HepG2 (cell line): ENCODE data around the gene TSPAN18. TPM values are rescaled to one million over a fixed set of nuclear protein-coding genes. Genes with fewer than 3 reads are reported as not detected.

Source experiments
- ATAC-seq: fragments of 200-7000 bp; cut with Tn5 transposase; 3 replicates; pipeline ENCODE4 v1.9.1; 2020; ENCODE audit warnings: mild to moderate bottlenecking, moderate library complexity
- BruUV-seq: library from RNA; stranded (reverse); fragments of 400-500 nt; replicated peaks from 2 replicates; lab custom pipeline; 2021; lab: Mats Ljungman, UMichigan
- CTCF ChIA-PET: fragments of 300-600 bp; formaldehyde crosslinking; extraction: SDS; loops from one replicate; lab custom pipeline; 2021; ENCODE audit warnings: low total read pairs, inconsistent platforms, low intra/inter-chr PET ratio; lab: Yijun Ruan, JAX
- POLR2A ChIA-PET: fragments of 350-600 bp; sonication (Branson Sonifier 250); formaldehyde crosslinking; loops from one replicate; lab custom pipeline; 2020; ENCODE audit warnings: antibody characterized with exemption, inconsistent platforms; lab: Yijun Ruan, JAX
- DNase-seq: peaks from one replicate; pipeline ENCODE4 v3.0.0-alpha.2; 2015; ENCODE audit warnings: low spot score
- FAIRE-seq: peaks from 3 replicates; lab custom pipeline; 2011; peaks lifted over from hg19 to GRCh38; lab: Jason Lieb, UNC
- H2AFZ ChIP-seq: one replicate; pipeline ENCODE4 v1.6.1; 2011; ENCODE audit warnings: low read length, inconsistent platforms
- H3K27ac ChIP-seq: fragments of 300-600 bp; 3 replicates; pipeline ENCODE4 v1.8.0; 2011; ENCODE audit warnings: mixed run types, mild to moderate bottlenecking, mixed read lengths, low read length, inconsistent platforms; ENCODE audit not compliant: insufficient read depth; ENCODE audit errors: extremely low read length
- H3K27me3 ChIP-seq, 2 experiments: fragments of 200-600 bp in 1 of 2; 2 replicates in 1 of 2; 3 replicates in 1 of 2; pipeline versions ENCODE4 v1.6.0 to v1.8.0; 2011; ENCODE audit warnings: low read length in 2 of 2, mild to moderate bottlenecking in 2 of 2, moderate library complexity in 2 of 2, inconsistent platforms in 1 of 2; ENCODE audit not compliant: insufficient read depth in 2 of 2, control insufficient read depth in 1 of 2
- H3K36me3 ChIP-seq, 2 experiments: fragments of 200-600 bp in 1 of 2; replicated peaks in 1 of 2; 2 replicates in 1 of 2; 3 replicates in 1 of 2; pipeline versions ENCODE4 v1.5.1 to v1.8.0; 2011; ENCODE audit warnings: low read length in 2 of 2, inconsistent platforms in 1 of 2; ENCODE audit not compliant: insufficient read depth in 2 of 2, control insufficient read depth in 1 of 2
- H3K4me1 ChIP-seq: 2 replicates; pipeline ENCODE4 v1.5.1; 2012; ENCODE audit warnings: low read length, inconsistent platforms; ENCODE audit not compliant: insufficient read depth
- H3K4me2 ChIP-seq: 2 replicates; pipeline ENCODE4 v1.6.0; 2011; ENCODE audit warnings: low read depth, low read length, inconsistent platforms
- H3K4me3 ChIP-seq, 3 experiments: fragments of 200-600 bp in 1 of 3; sonication (generic), shearing (Covaris generic) in 1 of 3; replicated peaks in 1 of 3; 2 replicates each; pipeline ENCODE4 v1.5.1; 2011 to 2016; ENCODE audit warnings: low read length in 3 of 3, inconsistent platforms in 2 of 3, low read depth in 2 of 3, mild to moderate bottlenecking in 2 of 3, control low read depth in 1 of 3, mixed read lengths in 1 of 3; ENCODE audit not compliant: insufficient read depth in 1 of 3
- H3K79me2 ChIP-seq: one replicate; pipeline ENCODE4 v1.6.1; 2011; ENCODE audit warnings: low read length, inconsistent platforms; ENCODE audit not compliant: insufficient read depth
- H3K9ac ChIP-seq: 2 replicates; pipeline ENCODE4 v1.6.0; 2011; ENCODE audit warnings: mild to moderate bottlenecking, low read depth, low read length, inconsistent platforms; ENCODE audit not compliant: insufficient read depth
- H3K9me3 ChIP-seq: 2 replicates; pipeline ENCODE4 v1.5.1; 2012; ENCODE audit warnings: mild to moderate bottlenecking, low read length
- H4K20me1 ChIP-seq: 2 replicates; pipeline ENCODE4 v1.6.0; 2011; ENCODE audit warnings: inconsistent platforms, mild to moderate bottlenecking, low read length, moderate library complexity; ENCODE audit not compliant: insufficient read depth
- FIP1L1 ChIP-seq: fragments of 200-400 bp; formaldehyde crosslinking; IDR thresholded peaks from 2 replicates; pipeline ENCODE4 v1.6.1; 2018; ENCODE audit warnings: low read depth, mild to moderate bottlenecking, low read length, moderate library complexity, borderline replicate concordance; ENCODE audit not compliant: insufficient read depth
- MAFF ChIP-seq: IDR thresholded peaks from 2 replicates; pipeline ENCODE4 v1.6.1; 2011; ENCODE audit warnings: low read depth, low read length, improper control_type of control experiment
- SRSF9 ChIP-seq: fragments of 200-400 bp; formaldehyde crosslinking; IDR thresholded peaks from 2 replicates; pipeline ENCODE4 v1.6.1; 2018; ENCODE audit warnings: borderline replicate concordance, mild to moderate bottlenecking, low read depth, low read length; ENCODE audit not compliant: insufficient read depth, poor library complexity, severe bottlenecking
- TAF1 ChIP-seq: sonication (generic); formaldehyde crosslinking; IDR thresholded peaks from 2 replicates; pipeline ENCODE4 v1.4.0; 2020; ENCODE audit warnings: missing genetic modification reagents
- ZNF251 ChIP-seq: sonication (generic); formaldehyde crosslinking; IDR thresholded peaks from 2 replicates; pipeline ENCODE4 v1.9.0; 2021; ENCODE audit warnings: mild to moderate bottlenecking, missing genetic modification reagents
- WGBS: methylation state at CpG from one replicate; pipeline ENCODE4 v1.1.6; 2017; ENCODE audit warnings: low lambda C conversion rate; 5-methylcytosine and 5-hydroxymethylcytosine counted together
- in situ Hi-C: cut with HindIII; loops from 2 replicates; pipeline ENCODE4 v1.10.0; 2017; ENCODE audit warnings: low pct_unique_long_range_greater_than_20kb; ENCODE audit not compliant: extremely low pct_ligation_motif_present
- intact Hi-C: fragments of 100-400 bp; cut with micrococcal nuclease; formaldehyde crosslinking; loops from one replicate; pipeline ENCODE4 v1.10.0; 2022; ENCODE audit not compliant: unreplicated experiment
- polyA plus RNA-seq, 8 experiments: library from polyadenylated mRNA; depleted of rRNA in 3 of 8; stranded (reverse) in 7 of 8; unstranded in 1 of 8; fragments of >200 nt; fragmentation: Illumina TruSeq in 4 of 8; extraction: Trizol in 4 of 8; gene quantifications; 2 replicates each; pipeline versions ENCODE4 v1.2.1 to v1.2.3, GENCODE V29; 2011 to 2016; ENCODE audit warnings: low read depth in 4 of 8, missing spikeins in 1 of 8, mixed read lengths in 1 of 8; ENCODE audit not compliant: insufficient read depth in 1 of 8
- total RNA-seq, 5 experiments: library from RNA; depleted of rRNA; stranded (reverse); fragments of >200 nt; fragmentation: Illumina TruSeq; extraction: Trizol; gene quantifications; 2 replicates each; pipeline ENCODE4 v1.2.3, GENCODE V29; 2016; ENCODE audit warnings: low read depth in 1 of 5
- TF ChIP-seq, protein P1 (sequence below): sonication (generic); formaldehyde crosslinking; IDR thresholded peaks from 2 replicates; pipeline ENCODE4 v1.4.0; 2020; ENCODE audit warnings: low read depth, missing genetic modification reagents
- TF ChIP-seq, protein P2 (sequence below): sonication (generic); formaldehyde crosslinking; IDR thresholded peaks from 2 replicates; pipeline ENCODE4 v1.8.0; 2022; ENCODE audit warnings: low read depth, missing genetic modification reagents
- TF ChIP-seq, protein P3 (sequence below): sonication (generic); formaldehyde crosslinking; IDR thresholded peaks from 2 replicates; pipeline ENCODE4 v1.9.0; 2021; ENCODE audit warnings: missing genetic modification reagents, mild to moderate bottlenecking, borderline replicate concordance
- TF ChIP-seq, protein P4 (sequence below): sonication (generic); formaldehyde crosslinking; IDR thresholded peaks from 2 replicates; pipeline ENCODE4 v1.5.1; 2020; ENCODE audit warnings: missing genetic modification reagents, mild to moderate bottlenecking, borderline replicate concordance
- TF ChIP-seq, protein P5 (sequence below): sonication (generic); formaldehyde crosslinking; IDR thresholded peaks from 2 replicates; pipeline ENCODE4 v1.4.0; 2020; ENCODE audit warnings: missing genetic modification reagents

TSPAN18 gene
- total and polyA plus RNA-seq, 2 of the 13 experiments (the other 11 are each of a cell fraction or from before 2014, with no cell fraction given): not detected

DNA sequence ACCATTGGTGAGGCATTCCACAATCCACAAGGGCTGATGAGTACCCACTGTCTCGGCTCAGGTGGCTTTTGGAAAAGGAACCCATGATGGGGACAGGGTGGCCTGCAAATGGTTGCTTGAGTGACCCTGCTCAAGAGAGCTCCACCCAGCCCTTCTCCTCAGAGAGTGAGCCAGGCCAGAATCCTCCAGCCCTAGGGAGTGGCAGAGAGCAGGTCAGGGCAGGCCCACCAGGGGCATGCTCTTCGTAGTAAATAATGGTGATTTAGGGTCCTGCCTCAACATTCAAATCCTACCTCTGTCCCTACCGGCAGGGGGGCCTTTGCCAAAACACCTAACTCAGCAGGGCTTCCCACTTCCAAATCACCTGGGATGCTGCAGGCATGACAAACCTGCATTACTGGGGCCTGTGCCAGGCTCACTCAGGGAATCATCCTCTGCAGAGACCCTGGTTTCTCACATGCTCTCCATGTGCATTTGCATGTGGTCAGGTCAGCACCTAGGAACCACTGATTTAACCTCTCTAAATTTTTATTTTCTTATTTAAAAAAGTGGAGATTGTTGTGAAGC, 241.3 kb downstream of the TSPAN18 start (continued):
- TF ChIP-seq, protein P1, sequence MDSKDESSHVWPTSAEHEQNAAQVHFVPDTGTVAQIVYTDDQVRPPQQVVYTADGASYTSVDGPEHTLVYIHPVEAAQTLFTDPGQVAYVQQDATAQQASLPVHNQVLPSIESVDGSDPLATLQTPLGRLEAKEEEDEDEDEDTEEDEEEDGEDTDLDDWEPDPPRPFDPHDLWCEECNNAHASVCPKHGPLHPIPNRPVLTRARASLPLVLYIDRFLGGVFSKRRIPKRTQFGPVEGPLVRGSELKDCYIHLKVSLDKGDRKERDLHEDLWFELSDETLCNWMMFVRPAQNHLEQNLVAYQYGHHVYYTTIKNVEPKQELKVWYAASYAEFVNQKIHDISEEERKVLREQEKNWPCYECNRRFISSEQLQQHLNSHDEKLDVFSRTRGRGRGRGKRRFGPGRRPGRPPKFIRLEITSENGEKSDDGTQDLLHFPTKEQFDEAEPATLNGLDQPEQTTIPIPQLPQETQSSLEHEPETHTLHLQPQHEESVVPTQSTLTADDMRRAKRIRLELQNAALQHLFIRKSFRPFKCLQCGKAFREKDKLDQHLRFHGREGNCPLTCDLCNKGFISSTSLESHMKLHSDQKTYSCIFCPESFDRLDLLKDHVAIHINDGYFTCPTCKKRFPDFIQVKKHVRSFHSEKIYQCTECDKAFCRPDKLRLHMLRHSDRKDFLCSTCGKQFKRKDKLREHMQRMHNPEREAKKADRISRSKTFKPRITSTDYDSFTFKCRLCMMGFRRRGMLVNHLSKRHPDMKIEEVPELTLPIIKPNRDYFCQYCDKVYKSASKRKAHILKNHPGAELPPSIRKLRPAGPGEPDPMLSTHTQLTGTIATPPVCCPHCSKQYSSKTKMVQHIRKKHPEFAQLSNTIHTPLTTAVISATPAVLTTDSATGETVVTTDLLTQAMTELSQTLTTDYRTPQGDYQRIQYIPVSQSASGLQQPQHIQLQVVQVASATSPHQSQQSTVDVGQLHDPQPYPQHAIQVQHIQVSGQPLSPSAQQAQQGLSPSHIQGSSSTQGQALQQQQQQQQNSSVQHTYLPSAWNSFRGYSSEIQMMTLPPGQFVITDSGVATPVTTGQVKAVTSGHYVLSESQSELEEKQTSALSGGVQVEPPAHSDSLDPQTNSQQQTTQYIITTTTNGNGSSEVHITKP: no peak
- TF ChIP-seq, protein P2, sequence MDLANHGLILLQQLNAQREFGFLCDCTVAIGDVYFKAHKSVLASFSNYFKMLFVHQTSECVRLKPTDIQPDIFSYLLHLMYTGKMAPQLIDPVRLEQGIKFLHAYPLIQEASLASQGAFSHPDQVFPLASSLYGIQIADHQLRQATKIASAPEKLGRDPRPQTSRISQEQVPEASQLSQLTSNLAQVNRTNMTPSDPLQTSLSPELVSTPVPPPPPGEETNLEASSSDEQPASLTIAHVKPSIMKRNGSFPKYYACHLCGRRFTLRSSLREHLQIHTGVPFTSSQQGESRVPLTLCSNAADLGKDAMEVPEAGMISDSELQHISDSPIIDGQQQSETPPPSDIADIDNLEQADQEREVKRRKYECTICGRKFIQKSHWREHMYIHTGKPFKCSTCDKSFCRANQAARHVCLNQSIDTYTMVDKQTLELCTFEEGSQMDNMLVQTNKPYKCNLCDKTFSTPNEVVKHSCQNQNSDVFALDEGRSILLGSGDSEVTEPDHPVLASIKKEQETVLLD (CRISPR knock-in tag): no peak
- TF ChIP-seq, protein P3, sequence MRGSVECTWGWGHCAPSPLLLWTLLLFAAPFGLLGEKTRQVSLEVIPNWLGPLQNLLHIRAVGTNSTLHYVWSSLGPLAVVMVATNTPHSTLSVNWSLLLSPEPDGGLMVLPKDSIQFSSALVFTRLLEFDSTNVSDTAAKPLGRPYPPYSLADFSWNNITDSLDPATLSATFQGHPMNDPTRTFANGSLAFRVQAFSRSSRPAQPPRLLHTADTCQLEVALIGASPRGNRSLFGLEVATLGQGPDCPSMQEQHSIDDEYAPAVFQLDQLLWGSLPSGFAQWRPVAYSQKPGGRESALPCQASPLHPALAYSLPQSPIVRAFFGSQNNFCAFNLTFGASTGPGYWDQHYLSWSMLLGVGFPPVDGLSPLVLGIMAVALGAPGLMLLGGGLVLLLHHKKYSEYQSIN (CRISPR knock-in tag): no peak
- TF ChIP-seq FIP1L1: no peak
- TF ChIP-seq, all 625 proteins: peak for 0

DNA sequence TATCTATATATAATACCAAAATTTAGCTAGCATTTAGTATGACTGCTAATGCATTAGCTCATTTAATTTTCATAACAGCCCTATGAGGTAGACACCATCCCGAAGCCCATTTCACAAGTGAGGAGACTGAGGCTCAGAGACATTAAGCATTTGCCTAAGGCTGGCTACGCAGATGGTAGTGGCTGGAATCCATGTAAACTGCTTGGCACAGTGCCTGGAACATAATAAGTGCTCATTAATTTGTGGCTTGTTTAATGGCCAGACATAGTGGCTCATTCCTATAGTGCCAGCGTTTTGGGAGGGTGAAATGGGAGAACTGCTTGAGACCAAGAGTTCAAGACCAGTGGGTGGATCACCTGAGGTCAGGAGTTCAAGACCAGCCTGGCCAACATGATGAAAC, 241.7 kb downstream of the TSPAN18 start:
- FAIRE-seq (no peak), DNase-seq (no peak), ATAC-seq (no peak)
- H3K4me1 ChIP-seq: no peaks in the 10 kb centered on the region
- H4K20me1 ChIP-seq: no peaks in the 10 kb centered on the region
- no peak overlapping the region for H3K27ac ChIP-seq
- H3K79me2 ChIP-seq: no peaks in the 10 kb centered on the region
- H2AFZ ChIP-seq: no peak overlapping the region
- 4% methylated on average over 3 of the region's 3 CpGs for whole genome bisulfite sequencing
- H3K4me3 ChIP-seq: no peak overlapping the region
- no peak overlapping the region for H3K9ac ChIP-seq
- H3K9me3 ChIP-seq: no peaks in the 10 kb centered on the region
- in situ Hi-C loops (no loop called here), intact Hi-C loops (no loop called here)
- BruUV-seq: no TSS peak
- H3K4me2 ChIP-seq: no peak overlapping the region
- TF ChIP-seq, protein P4, sequence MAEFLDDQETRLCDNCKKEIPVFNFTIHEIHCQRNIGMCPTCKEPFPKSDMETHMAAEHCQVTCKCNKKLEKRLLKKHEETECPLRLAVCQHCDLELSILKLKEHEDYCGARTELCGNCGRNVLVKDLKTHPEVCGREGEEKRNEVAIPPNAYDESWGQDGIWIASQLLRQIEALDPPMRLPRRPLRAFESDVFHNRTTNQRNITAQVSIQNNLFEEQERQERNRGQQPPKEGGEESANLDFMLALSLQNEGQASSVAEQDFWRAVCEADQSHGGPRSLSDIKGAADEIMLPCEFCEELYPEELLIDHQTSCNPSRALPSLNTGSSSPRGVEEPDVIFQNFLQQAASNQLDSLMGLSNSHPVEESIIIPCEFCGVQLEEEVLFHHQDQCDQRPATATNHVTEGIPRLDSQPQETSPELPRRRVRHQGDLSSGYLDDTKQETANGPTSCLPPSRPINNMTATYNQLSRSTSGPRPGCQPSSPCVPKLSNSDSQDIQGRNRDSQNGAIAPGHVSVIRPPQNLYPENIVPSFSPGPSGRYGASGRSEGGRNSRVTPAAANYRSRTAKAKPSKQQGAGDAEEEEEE (CRISPR knock-in tag): no peak
- TF ChIP-seq ZNF251 (no peak), MAFF (no peak), TAF1 (CRISPR knock-in tag) (no peak), SRSF9 (no peak)
- TF ChIP-seq, protein P5, sequence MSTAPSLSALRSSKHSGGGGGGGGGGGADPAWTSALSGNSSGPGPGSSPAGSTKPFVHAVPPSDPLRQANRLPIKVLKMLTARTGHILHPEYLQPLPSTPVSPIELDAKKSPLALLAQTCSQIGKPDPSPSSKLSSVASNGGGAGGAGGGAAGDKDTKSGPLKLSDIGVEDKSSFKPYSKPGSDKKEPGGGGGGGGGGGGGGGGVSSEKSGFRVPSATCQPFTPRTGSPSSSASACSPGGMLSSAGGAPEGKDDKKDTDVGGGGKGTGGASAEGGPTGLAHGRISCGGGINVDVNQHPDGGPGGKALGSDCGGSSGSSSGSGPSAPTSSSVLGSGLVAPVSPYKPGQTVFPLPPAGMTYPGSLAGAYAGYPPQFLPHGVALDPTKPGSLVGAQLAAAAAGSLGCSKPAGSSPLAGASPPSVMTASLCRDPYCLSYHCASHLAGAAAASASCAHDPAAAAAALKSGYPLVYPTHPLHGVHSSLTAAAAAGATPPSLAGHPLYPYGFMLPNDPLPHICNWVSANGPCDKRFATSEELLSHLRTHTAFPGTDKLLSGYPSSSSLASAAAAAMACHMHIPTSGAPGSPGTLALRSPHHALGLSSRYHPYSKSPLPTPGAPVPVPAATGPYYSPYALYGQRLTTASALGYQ (CRISPR knock-in tag): no peak
- ChIA-PET POLR2A (no interaction called here), CTCF (no interaction called here)
- no peaks in the 10 kb centered on the region for H3K36me3 ChIP-seq
- peaks cover 1 to 29% of the 10 kb centered on the region in 2 experiments; a peak in 4 of 5 replicates for H3K27me3 ChIP-seq
